OCI-M2 (cell line): ENCODE data around the gene ZBED6.
"Not testable (repeated sequence)": the region's sequence is repeated elsewhere in the genome, so short reads cannot be mapped to it uniquely, and the experiment has no call there.

Experiments used
- DNase-seq: peaks from one replicate; lab custom pipeline; 2025; ENCODE audit not compliant: unreplicated experiment; lab: John Stamatoyannopoulos, UW

The ZBED6 gene

GRCh38 chr1:203778146-203778545 lies 17.3 kb upstream of the ZBED6 start:
- DNase-seq, result no peak

GRCh38 chr1:203778789-203779188 lies 16.6 kb upstream of the ZBED6 start:
- DNase-seq, result no peak

DNA sequence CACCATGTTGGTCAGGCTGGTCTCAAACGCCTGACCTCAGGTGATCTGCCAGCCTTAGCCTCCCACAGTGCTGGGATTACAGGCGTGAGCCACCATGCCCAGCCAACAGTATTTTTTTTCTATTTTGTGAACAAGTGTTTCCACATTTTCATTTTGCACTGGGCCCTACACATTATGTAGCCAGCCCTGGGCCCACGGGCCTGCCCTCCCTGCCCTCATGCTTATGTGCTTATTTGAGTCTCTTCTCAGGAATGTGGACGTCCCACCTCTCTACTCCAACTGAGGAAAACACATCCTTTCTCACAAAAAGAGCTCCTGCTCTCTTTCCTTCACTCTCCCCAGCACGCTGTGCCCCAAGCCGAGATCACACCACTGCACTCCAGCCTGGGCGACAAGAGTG lies 13.5 kb upstream of the ZBED6 start:
- no peak for DNase-seq

- DNase-seq, result no peak
These were observed 5.5 kb upstream of the ZBED6 start for GRCh38 chr1:203789966-203790365.

GRCh38 chr1:203791498-203791897 lies 3.9 kb upstream of the ZBED6 start:
- no peak for DNase-seq

DNA sequence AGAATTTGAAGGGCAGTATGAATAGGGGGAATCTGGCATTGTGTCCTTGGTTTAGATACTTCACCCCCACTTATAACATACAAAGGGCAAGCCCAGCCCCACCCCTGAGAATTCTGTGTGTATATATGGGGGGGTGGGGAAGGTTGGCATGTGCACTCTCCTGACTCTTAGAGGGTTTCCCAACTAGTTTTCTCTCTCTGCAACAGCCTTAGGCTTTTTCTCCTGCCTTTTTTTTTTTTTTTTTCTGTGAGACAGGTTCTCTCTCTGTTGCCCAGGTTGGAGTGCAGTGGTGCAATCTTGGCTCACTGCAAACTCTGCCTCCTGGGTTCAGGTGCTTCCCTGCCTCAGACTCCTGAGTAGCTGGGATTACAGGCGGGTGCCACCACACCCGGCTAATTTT lies 2.9 kb upstream of the ZBED6 start:
- no peak for DNase-seq

- DNase-seq, result not testable (repeated sequence)
These were observed 1.9 kb upstream of the ZBED6 start for GRCh38 chr1:203793561-203793960.

- no peak for DNase-seq
These were observed 521 bp upstream of the ZBED6 start for GRCh38 chr1:203794764-203795440.

DNA sequence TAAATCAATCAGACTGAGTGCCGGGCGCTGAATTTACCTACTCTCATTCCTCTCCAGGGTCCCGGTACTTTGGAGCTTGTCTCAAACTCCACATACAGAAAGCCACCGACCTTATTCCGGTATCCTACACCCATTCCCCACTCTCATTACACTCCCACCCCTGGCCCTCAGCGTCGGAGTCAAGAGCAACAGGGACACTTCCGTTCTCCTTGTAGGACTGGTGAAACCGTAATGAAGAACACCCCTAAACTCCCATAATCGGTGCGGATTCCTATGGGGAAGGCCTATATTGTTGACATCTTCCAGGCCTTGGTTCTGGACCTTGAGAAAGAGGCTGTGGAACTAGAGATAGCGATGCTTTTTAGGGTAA lies 798 bp downstream of the ZBED6 start:
- no peak for DNase-seq

GRCh38 chr1:203797216-203797615 lies 1.8 kb downstream of the ZBED6 start:
- no peak for DNase-seq

GRCh38 chr1:203797948-203798655 lies 2.7 kb downstream of the ZBED6 start:
- DNase-seq, result no peak

GRCh38 chr1:203799157-203799556 lies 3.7 kb downstream of the ZBED6 start:
- DNase-seq, result no peak

- no peak for DNase-seq
These were observed 4.5 kb downstream of the ZBED6 start for GRCh38 chr1:203799971-203800370.

GRCh38 chr1:203805689-203806088 lies 10.3 kb downstream of the ZBED6 start:
- DNase-seq, result no peak

GRCh38 chr1:203807196-203807595 lies 11.8 kb downstream of the ZBED6 start:
- DNase-seq, result no peak

DNA sequence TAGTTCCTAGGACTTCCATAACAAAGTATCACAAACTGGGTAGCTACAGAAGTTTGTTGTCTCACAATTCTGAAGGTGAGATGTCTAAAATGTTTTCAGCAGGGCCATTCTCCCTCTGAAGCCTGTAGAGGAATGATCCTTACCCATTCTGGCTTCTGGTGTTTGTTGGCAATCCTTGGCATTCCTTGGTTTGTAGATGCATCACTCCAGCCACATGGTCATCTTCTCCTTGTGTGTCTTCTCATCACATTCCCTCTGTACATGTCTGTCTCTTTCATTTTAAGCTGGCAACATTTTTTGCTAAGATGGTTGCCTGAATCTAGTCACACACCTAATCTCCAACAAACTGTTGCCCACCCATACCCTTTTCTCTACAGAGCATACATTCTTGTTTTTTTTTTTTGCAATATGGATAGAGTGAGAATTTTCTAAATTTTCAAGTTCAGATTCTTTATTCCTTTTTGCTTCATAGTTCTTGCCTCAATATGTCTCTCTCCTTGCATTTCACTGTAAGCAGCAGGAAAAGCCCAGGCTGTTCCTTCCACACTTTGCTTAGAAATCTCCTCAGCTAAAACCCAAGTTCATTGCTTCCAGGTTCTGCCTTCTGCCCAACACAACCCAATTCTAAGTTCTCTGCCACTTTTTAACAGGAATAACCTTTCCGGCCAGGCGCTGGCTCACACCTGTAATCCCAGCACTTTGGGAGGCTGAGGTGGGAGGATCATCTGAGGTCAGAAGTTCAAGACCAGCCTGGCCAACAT lies 18.3 kb downstream of the ZBED6 start:
- DNase-seq, result no peak

DNA sequence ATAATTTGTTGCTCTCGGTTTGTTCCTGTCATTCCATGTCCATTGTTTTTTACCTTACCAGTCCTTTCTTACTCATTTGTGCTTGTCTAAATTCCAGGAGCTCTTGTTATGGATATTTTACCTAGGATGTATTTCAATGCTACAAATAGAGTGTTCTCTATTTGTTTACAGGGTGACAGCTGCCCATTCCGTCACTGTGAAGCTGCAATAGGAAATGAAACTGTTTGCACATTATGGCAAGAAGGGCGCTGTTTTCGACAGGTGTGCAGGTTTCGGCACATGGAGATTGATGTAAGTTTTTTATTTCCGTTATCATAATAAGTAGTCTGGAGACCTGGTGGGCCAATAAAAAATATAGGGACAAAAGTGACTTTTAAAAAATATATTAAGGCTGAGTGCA lies 23.0 kb downstream of the ZBED6 start:
- DNase-seq, result no peak

GRCh38 chr1:203823306-203823705 lies 27.9 kb downstream of the ZBED6 start:
- DNase-seq, result no peak

DNA sequence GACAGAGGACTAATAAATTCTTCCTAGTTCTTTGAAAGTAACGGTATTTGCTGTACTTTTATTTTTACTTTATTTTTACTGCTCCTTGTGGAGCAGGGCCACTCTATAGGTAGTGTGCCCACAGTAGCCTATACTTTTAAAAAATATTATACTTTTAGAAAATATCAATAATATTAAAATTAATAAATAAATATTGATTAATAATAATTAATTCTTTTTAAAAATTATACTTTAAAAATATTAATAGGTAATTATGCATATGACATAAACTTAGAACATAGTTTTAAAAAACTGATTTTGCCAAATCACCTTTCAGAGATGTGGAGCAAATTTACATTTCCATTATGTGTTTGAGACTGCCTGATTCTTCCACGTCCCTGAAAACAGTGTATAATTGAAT lies 30.8 kb downstream of the ZBED6 start:
- DNase-seq, result no peak

GRCh38 chr1:203828002-203828401 lies 32.6 kb downstream of the ZBED6 start:
- no peak for DNase-seq

DNA sequence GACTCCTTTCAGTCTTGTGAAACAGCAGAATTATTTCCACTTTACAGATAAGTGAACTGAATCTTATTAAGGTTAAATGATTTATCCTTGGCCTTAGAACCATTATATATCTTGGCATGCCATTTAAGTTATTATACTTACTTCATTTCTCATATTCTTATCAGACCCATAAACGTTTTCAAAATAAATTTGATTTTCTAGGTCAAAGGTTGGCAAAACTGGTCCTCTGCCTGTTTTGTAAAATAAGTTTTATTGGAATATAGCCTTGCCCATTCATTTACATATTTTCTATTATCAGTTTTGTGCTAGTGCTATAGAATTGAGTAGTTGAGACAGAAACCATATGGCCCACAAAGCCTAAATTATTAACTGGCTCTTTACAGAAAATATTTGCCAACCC lies 33.1 kb downstream of the ZBED6 start:
- no peak for DNase-seq

DNA sequence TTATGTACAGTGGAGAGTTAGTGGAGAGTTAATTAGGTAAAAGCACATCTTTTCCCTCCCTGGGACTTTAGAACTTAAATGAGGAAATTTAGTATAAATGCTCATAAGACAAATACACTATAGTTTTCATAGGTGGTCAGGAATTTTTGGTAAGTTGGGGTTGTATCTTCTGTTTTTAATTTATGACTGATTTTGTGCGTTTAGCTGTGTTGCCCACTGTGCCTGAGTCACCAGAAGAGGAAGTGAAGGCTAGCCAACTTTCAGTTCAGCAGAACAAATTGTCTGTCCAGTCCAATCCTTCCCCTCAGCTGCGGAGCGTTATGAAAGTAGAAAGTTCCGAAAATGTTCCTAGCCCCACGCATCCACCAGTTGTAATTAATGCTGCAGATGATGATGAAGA lies 33.8 kb downstream of the ZBED6 start:
- DNase-seq, result not testable (repeated sequence)
